G401 (cell line): Measurements from ENCODE around the gene CYP1B1. TPM values are rescaled to one million over a fixed set of nuclear protein-coding genes. Genes with fewer than 3 reads are reported as not detected.
"Not testable (repeated sequence)": the region's sequence is repeated elsewhere in the genome, so short reads cannot be mapped to it uniquely, and the experiment has no call there.

Experiments used
- DNase-seq: peaks from one replicate; pipeline ENCODE4 v3.0.0-alpha.2; 2015; ENCODE audit warnings: low spot score
- in situ Hi-C: cut with HindIII; loops from 2 replicates; pipeline ENCODE4 v1.10.0; 2016; ENCODE audit warnings: low sequenced_read_pairs, mixed read lengths
- total RNA-seq: library from RNA; depleted of rRNA; stranded (reverse); fragments of >200 nt; shearing (Covaris generic); gene quantifications from 2 replicates; pipeline ENCODE4 v1.2.3, GENCODE V29; 2014

Gene CYP1B1
- total RNA-seq, 1 experiment from 2014 or later: not detected

- in situ Hi-C loops: no loop called here
- DNase-seq: no peak
Measured at GRCh38 chr2:38100328-38100727, 24.4 kb upstream of the CYP1B1 start.

GRCh38 chr2:38099099-38100028 is 23.4 kb upstream of the CYP1B1 start:
- in situ Hi-C loops: no loop called here
- DNase-seq: no peak

- no peak for DNase-seq
- in situ Hi-C loops: no loop called here
Measured at GRCh38 chr2:38098421-38099098, 22.6 kb upstream of the CYP1B1 start.

GRCh38 chr2:38097988-38098385 is 22.0 kb upstream of the CYP1B1 start:
- in situ Hi-C loops: no loop called here

GRCh38 chr2:38097258-38097987 is 21.5 kb upstream of the CYP1B1 start:
- in situ Hi-C loops: no loop called here
- no peak for DNase-seq

More at GRCh38 chr2:38097988-38098385, 22.0 kb upstream of the CYP1B1 start:
- no peak for DNase-seq

DNA sequence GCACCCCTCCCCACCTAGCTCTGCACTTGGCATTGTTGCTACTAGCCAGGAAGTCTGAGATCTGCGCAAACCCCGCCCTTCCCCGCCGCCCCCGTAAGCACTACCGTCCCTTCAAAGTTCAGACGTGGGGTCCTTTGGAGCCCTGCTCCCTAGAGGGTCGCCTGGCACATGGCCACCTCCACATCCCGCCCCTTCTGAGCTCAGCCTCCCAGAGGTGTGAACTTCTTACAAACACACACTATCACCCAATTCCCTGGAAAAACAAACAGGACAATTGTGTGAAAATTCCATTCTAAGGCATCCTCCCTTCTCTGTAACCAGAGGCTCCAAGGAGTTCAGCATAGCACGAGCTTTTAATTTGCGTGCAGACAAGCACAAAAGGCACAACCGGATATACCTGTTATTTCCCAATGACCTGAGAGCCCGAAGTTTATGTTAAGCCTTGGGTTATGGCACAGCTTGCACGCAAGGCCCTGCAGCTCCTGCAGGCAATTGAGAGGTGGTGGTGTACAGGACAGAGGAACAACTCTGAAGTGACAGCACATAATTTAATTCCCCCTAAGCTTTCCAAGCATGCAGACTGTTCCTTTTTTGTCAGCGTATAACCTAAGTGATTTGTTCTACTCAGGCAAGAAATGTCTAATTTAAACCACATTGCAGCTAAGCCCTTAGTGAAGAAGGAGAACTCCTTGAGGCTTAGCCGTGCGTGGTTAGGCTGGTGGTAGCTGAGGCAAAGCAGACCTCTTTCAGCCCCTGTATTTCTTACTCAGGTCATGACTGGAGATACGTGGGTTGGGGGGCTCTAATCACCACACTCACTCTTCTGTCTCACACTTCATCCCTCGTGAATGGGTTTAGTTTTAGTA is 20.3 kb upstream of the CYP1B1 start:
- no peak for DNase-seq
- in situ Hi-C loops: no loop called here

DNA sequence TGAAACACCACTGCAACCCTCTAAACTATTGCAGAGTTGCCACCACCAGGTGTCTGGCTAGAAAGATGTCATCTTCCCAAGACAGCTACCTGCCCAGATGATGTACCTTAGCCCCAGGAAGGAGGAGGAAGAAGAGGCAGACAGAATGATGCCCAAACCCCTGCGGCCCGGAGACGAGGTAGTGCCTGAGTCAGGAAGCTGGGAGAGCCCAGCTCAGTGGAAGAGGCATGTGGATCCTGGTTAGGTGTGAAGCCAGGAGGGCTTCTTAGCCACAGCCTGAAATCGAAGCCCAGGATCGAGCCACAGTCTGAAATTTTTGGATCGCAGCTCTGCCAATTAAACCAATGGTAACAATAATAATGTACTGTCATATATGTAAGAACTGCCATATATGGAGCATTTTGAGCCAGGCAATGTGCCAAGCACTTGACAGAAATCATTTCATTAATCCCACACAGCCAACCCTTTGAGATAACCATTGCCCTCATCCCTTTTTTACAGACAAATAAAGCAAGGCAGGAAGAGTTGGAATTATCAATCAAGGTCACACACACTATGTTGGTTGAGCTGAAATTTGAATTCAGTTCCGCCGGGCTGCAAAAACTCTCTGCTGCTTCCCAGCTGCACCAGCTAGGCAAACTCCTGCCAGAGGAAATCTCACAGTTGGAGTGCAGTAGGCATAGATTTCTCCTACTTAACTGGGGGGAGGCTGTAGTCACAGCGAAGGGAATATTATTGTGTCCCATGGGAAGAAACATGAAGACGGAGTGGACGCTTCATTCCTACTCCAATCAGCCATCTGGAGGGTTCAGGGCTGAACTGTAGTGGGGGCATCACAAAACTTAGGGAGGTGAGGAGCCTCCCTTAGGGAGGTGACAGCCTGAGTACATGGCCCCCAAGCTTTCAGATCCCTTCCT is 19.4 kb upstream of the CYP1B1 start:
- in situ Hi-C loops: no loop called here
- no peak for DNase-seq

- in situ Hi-C loops: no loop called here
- no peak for DNase-seq
Measured at GRCh38 chr2:38093527-38094165, 17.7 kb upstream of the CYP1B1 start.

GRCh38 chr2:38092196-38092902 is 16.4 kb upstream of the CYP1B1 start:
- in situ Hi-C loops: no loop called here
- no peak for DNase-seq

GRCh38 chr2:38091760-38092159 is 15.8 kb upstream of the CYP1B1 start:
- in situ Hi-C loops: no loop called here
- no peak for DNase-seq

DNA sequence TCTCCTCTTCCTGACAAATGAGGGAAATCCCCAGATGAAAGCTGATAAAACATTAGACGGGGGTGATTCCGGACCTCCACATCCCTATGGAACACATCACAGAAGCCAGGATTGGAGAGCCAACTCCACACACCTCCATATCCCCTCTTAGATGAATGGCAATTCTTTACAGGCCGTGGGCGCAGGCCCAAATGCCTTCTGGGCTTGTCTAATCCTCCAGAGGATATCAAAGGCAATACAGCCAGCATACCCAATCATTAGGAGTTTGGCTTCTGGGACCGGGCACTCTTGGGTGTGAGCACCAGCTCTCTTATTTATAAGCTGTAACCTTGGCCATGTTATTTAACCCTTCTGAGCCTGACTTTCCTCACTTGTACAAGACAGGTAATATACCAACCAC is 15.0 kb upstream of the CYP1B1 start:
- in situ Hi-C loops: no loop called here
- no peak for DNase-seq

DNA sequence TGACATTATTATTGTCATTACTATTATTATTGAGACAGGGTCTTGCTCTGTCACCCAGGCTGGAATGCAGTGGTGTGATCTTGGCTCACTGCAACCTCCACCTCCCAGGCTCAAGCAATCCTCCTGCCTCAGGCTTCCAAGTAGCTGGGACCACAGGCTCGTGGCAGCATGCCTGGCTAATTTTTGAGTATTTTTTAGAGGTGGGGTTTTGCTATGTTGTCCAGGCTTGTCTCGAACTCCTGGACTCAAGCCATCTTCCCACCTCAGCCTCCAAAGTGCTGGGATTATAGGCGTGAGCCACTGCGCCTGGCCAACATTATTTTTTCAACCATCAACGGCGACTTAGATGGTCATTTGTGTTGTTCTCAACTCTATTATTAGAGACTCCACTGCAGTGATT is 14.3 kb upstream of the CYP1B1 start:
- DNase-seq, in situ Hi-C loops: not testable (repeated sequence)

GRCh38 chr2:38085998-38086698 is 10.2 kb upstream of the CYP1B1 start:
- DNase-seq, in situ Hi-C loops: not testable (repeated sequence)

DNA sequence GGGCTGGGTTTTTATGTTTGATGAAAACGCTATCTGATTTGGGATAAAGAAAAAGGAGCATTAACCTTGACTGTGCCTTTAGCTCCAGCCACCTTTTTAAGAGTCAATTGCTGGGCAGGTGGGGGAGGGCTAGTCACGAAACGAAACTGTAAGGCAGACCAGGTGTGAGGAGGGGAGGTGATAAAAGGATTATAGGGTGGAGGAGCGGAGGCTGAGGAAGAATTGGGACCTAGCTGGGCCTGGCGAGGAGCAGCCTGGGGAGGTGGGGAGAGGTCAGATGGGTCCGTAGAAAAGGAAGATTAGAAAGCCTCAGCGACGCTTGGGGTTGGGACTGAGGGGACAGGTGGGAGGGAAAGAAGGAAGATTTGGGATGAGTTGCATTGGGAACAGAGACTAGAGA is 8.6 kb upstream of the CYP1B1 start:
- in situ Hi-C loops, DNase-seq: not testable (repeated sequence)

DNA sequence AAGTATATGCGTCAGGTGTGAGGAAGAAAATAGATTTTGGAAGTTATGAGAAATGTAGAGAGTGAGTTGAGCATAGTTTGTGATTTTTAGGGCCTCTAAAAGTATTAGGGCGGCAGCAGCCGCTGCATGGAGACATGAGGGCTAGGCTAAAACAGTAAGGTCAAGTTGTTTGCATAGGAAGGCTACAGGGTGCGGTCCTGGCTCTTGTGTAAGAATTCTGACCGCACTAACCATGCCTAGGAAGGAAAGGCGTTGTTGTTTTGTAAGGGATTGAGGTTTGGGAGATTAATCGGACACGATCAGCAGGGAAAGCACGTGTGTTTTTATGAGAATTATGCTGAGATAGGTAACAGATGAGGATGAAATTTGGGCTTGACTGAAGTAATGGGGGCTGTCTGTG is 6.8 kb upstream of the CYP1B1 start:
- in situ Hi-C loops, DNase-seq: not testable (repeated sequence)

DNA sequence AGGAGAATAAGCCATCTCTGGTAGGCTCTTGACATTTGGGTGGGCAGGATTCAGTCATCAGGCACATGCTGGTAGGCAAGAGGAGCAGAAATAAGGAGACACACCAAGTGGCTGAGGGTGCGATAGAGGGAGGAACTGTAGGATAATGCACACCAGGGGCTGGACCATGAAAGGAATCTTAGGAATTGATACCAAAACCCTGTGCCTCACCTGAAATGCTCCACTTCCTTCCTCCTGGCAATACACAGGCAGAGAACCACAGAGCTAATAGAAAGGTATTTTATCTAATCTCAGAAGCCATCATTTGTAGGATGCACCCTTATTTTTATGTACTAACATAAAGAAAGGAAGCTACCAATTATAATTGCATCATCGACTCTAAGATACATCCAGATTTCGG is 4.4 kb upstream of the CYP1B1 start:
- in situ Hi-C loops: no loop called here
- no peak for DNase-seq
